ENCODE results near the gene APP. TPM values are rescaled to one million over a fixed set of nuclear protein-coding genes. Genes with fewer than 3 reads are reported as not detected.

The APP gene
- total RNA-seq, 4 donors from 2014 or later = 471 to 1,291 (median 672) TPM

DNA sequence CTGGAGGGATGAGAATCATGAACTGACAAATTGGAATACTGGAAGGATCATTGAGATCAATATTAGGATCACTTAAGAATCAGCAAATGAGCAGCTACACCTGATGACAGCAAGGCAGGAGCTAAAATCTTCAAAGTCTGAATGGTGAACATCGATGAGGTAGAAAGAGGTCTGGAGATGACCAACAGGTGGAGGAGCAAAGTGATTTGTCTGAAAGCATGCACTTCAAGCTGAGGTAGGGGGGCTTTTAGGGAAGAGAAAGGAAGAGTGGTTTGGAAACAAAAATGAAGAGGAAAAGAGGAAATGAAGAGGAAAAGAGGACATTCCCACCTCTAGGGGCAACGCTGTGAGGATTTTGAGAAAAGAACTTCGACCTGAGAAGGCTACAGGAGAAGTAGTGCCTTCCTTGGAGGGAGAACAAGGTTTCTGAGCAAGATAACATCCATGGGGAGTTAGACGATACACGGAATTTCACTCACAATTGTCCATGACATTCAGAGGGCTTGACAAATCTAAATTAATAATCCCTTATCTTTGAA is 79.0 kb downstream of the APP start:
- WGBS, 2 donors (ENCODE audit: low coverage in 1 of 2) = 91 to 94% methylated on average over 5 of the region's 5 CpGs
- no peak overlapping the region for H3K27ac ChIP-seq
- intact Hi-C loops (cut with DNase I; ENCODE audit: low total_unique reads) = no loop called here
- no peaks in the 10 kb centered on the region for H3K27me3 ChIP-seq
- no peak for TF ChIP-seq POLR2A (IDR thresholded peaks at IDR 0.05)
- no peaks in the 10 kb centered on the region for H3K9me3 ChIP-seq
- peaks cover 0 to 8% (median 2%) of the 10 kb centered on the region in 4 donors for H3K36me3 ChIP-seq
- DNase-seq = no peak
- in situ Hi-C loops (cut with MboI; ENCODE audit: low pct_ligation_motif_present in 1 of 4, low pct_unique_long_range_greater_than_20kb in 1 of 4, low sequenced_read_pairs in 3 of 4) = no loop called here
- H3K4me3 ChIP-seq = no peak overlapping the region
- peaks cover 0 to 5% (median 0%) of the 10 kb centered on the region in 4 donors for H3K4me1 ChIP-seq

DNA sequence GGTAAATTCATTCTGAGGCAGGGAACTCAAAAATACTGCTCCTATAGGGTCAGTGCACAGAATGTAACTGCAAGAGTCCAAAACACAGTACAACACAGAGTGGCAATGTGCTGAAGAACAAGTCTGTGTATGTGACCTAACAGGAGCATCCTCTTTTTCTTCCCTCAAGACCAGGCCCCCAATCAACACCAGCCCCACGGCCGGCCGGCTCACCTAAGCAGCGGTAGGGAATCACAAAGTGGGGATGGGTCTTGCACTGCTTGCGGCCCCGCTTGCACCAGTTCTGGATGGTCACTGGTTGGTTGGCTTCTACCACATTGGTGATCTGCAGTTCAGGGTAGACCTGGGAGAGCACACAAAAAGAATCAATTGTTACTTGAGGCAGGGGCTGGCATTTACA is 80.8 kb downstream of the APP start:
- TF ChIP-seq EP300 (IDR thresholded peaks at IDR 0.05; ENCODE audit: low read depth) (no peak), POLR2AphosphoS5 (IDR thresholded peaks at IDR 0.05) (no peak), POLR2A (IDR thresholded peaks at IDR 0.05) (no peak)
- TF ChIP-seq, protein P1, sequence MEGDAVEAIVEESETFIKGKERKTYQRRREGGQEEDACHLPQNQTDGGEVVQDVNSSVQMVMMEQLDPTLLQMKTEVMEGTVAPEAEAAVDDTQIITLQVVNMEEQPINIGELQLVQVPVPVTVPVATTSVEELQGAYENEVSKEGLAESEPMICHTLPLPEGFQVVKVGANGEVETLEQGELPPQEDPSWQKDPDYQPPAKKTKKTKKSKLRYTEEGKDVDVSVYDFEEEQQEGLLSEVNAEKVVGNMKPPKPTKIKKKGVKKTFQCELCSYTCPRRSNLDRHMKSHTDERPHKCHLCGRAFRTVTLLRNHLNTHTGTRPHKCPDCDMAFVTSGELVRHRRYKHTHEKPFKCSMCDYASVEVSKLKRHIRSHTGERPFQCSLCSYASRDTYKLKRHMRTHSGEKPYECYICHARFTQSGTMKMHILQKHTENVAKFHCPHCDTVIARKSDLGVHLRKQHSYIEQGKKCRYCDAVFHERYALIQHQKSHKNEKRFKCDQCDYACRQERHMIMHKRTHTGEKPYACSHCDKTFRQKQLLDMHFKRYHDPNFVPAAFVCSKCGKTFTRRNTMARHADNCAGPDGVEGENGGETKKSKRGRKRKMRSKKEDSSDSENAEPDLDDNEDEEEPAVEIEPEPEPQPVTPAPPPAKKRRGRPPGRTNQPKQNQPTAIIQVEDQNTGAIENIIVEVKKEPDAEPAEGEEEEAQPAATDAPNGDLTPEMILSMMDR (IDR thresholded peaks at IDR 0.05) = no peak
- DNase-seq = no peak
- no peak overlapping the region for H3K4me3 ChIP-seq
- peaks cover 0 to 5% (median 0%) of the 10 kb centered on the region in 4 donors for H3K4me1 ChIP-seq
- in situ Hi-C loops (cut with MboI; ENCODE audit: low pct_ligation_motif_present in 1 of 4, low pct_unique_long_range_greater_than_20kb in 1 of 4, low sequenced_read_pairs in 3 of 4) (no loop called here), intact Hi-C loops (cut with DNase I; ENCODE audit: low total_unique reads) (no loop called here)
- H3K27ac ChIP-seq = no peak overlapping the region
- 98% methylated on average over 6 of the region's 6 CpGs; no CpG with 5 or more reads in 1 of the 2 donors for WGBS, 2 donors (ENCODE audit: low coverage in 1 of 2)
- H3K36me3 ChIP-seq = peaks cover 0 to 8% (median 2%) of the 10 kb centered on the region in 4 donors
- H3K9me3 ChIP-seq = no peaks in the 10 kb centered on the region
- no peaks in the 10 kb centered on the region for H3K27me3 ChIP-seq

DNA sequence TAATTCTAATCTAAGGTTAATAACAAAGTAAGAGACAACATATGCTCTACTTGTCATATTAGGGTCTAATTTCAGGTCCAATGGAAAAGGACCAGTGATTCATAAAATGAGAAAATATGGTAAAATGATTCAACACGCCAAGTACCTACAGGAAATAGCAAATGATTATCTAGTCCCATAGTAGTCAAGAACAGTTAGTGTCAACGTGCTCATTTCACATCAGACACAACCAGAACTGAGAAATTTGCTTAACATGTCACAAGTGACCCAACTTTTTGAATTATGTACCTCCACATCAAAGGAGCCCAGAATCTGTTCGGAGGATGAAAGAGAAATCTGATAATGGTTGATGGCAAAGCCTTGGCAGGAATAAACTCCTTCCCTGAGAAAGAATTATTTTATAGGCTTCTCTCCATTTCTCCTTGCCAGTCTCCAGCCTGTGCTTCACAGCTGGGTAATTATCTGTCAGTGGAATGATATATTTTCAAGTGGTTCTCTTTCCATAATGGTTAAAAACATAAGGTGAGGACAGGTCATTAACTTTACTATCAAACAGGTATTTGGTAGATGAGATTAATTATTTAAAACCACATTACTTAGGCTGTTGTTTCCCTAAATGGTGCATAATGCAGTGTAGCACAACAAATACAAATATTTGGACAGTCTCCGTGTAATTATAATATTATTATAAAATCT is 83.2 kb downstream of the APP start:
- intact Hi-C loops (cut with DNase I; ENCODE audit: low total_unique reads) = no loop called here
- H3K27me3 ChIP-seq = no peaks in the 10 kb centered on the region
- in situ Hi-C loops (cut with MboI; ENCODE audit: low pct_ligation_motif_present in 1 of 4, low pct_unique_long_range_greater_than_20kb in 1 of 4, low sequenced_read_pairs in 3 of 4) = no loop called here
- 72 to 74% methylated on average over 3 to 4 of the region's 4 CpGs for WGBS, 2 donors (ENCODE audit: low coverage in 1 of 2)
- DNase-seq = no peak
- H3K36me3 ChIP-seq = peaks cover 0 to 8% (median 2%) of the 10 kb centered on the region in 4 donors
- H3K4me3 ChIP-seq = no peak overlapping the region
- H3K27ac ChIP-seq = no peak overlapping the region
- peaks cover 0 to 5% (median 0%) of the 10 kb centered on the region in 4 donors for H3K4me1 ChIP-seq
- H3K9me3 ChIP-seq = no peaks in the 10 kb centered on the region
- TF ChIP-seq EP300 (IDR thresholded peaks at IDR 0.05; ENCODE audit: low read depth) (no peak), POLR2AphosphoS5 (IDR thresholded peaks at IDR 0.05) (no peak), POLR2A (IDR thresholded peaks at IDR 0.05) (no peak)
- TF ChIP-seq, protein P1 (IDR thresholded peaks at IDR 0.05) = no peak

DNA sequence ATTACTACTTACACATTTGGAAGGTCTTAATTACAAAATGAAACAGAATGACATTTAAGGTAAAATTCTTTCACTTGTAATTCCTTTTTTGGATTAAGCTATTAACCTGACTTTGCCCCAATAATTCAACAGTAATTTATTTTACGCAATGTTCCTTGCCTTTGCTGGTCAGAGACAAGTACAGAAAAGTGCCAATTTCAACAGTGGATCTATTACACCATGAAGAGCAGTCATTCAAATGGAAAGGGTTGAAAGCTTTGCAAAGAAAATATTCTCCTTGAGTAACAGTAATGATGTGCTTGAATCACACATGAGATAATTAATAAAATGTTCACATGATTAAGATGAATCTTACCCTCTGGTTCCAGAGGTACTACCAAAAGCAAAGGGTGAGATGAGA is 84.7 kb downstream of the APP start:
- peaks cover 0 to 8% (median 2%) of the 10 kb centered on the region in 4 donors for H3K36me3 ChIP-seq
- no peak for TF ChIP-seq POLR2AphosphoS5 (IDR thresholded peaks at IDR 0.05)
- no peak for TF ChIP-seq EP300 (IDR thresholded peaks at IDR 0.05; ENCODE audit: low read depth)
- TF ChIP-seq, protein P1 (IDR thresholded peaks at IDR 0.05) = no peak
- no peak for TF ChIP-seq POLR2A (IDR thresholded peaks at IDR 0.05)
- WGBS, 2 donors (ENCODE audit: low coverage in 1 of 2) = 98 to 100% methylated on average over 1 of the region's 1 CpG
- intact Hi-C loops (cut with DNase I; ENCODE audit: low total_unique reads) = no loop called here
- H3K27ac ChIP-seq = no peak overlapping the region
- peaks cover 0 to 5% (median 0%) of the 10 kb centered on the region in 4 donors for H3K4me1 ChIP-seq
- no peak overlapping the region for H3K4me3 ChIP-seq
- no peaks in the 10 kb centered on the region for H3K9me3 ChIP-seq
- in situ Hi-C loops (cut with MboI; ENCODE audit: low pct_ligation_motif_present in 1 of 4, low pct_unique_long_range_greater_than_20kb in 1 of 4, low sequenced_read_pairs in 3 of 4) = no loop called here
- H3K27me3 ChIP-seq = no peaks in the 10 kb centered on the region
- no peak for DNase-seq
